Measurements from ENCODE around the gene FMO1. TPM values are rescaled to one million over a fixed set of nuclear protein-coding genes. Genes with fewer than 3 reads are reported as not detected.

FMO1 gene
- polyA plus RNA-seq (2013, experiment 1 of 2), result not detected
- polyA plus RNA-seq (2013, experiment 2 of 2), result not detected

GRCh38 chr1:171248302-171248701 lies at the start of gene FMO1:
FMO1 (plus strand) TSS chr1:171248494; CDS start chr1:171258088, 9,594 bp downstream.
- Histone ChIP-seq H3K4me2 (ENCODE audit: low read length, poor library complexity, severe bottlenecking) (no peak within 1 kb of the TSS), H3K4ac (ENCODE audit: low read depth in 1 of 2, low read length in 2 of 2) (no peak within 1 kb of the TSS), H3K27ac (ENCODE audit: low read length, poor library complexity, severe bottlenecking) (no peak within 1 kb of the TSS), H2BK12ac (ENCODE audit: low read length in 2 of 2) (no peak within 1 kb of the TSS), H2BK5ac (ENCODE audit: low read depth, low read length, poor library complexity, severe bottlenecking) (no peak within 1 kb of the TSS), H4K8ac (ENCODE audit: low read length) (no peak within 1 kb of the TSS), H2BK120ac (ENCODE audit: low read depth, low read length) (no peak within 1 kb of the TSS), H3K27me3 (ENCODE audit: control insufficient read depth in 1 of 2, insufficient read depth in 1 of 2, low read length in 2 of 2) (peaks cover 0 to 35% of the 10 kb centered on the region in 2 experiments), H3K18ac (ENCODE audit: low read depth in 1 of 2, low read length in 2 of 2) (no peak within 1 kb of the TSS), H3K4me3 (ENCODE audit: insufficient read depth in 1 of 2, low read depth in 1 of 2, low read length in 2 of 2) (no peak within 1 kb of the TSS), H4K91ac (ENCODE audit: low read length) (no peak within 1 kb of the TSS), H3K9me3 (ENCODE audit: control insufficient read depth, low read length) (no peaks in the 10 kb centered on the region), H2AK5ac (ENCODE audit: low read length, severe bottlenecking) (no peak within 1 kb of the TSS), H3K79me1 (replicated peaks; ENCODE audit: low read length, poor library complexity, severe bottlenecking) (no peaks in the 10 kb centered on the region), H3K14ac (ENCODE audit: low read length in 2 of 2) (no peak within 1 kb of the TSS), H3K4me1 (ENCODE audit: control insufficient read depth, insufficient read depth, low read depth, low read length) (peaks cover 5% of the 10 kb centered on the region), H2AFZ (ENCODE audit: low read depth, low read length) (no peak within 1 kb of the TSS), H3K36me3 (ENCODE audit: control insufficient read depth in 1 of 2, insufficient read depth in 2 of 2, low read depth in 1 of 2, low read length in 2 of 2) (no peaks in the 10 kb centered on the region), H3K9ac (ENCODE audit: low read length) (no peak within 1 kb of the TSS), H2BK15ac (ENCODE audit: low read depth, poor library complexity, severe bottlenecking) (no peak within 1 kb of the TSS), H3K23ac (ENCODE audit: low read length in 2 of 2) (peak within 1 kb of the TSS in 1 of 2 experiments; percentile 35)
- WGBS, result 92% methylated on average over 4 of the region's 4 CpGs
- no peak for DNase-seq

DNA sequence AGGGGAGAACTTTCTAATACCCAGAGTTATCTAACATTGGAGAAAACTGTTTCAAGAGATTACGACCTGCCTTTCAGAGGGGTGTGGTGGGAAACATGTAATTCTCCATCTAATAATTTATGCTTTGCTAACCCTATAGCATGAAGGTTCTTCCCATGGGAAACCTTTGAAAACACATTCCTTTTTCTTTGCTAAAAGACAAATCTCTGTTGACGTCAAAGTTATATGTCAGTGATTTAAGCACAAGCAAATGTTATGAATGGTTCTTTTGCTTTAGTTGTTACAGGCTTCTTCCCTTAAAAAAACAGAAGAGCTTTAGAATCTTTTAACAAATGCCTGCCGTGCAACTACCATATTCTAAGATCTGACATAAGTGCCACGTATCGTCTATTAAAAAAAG lies 44.0 kb upstream of the FMO1 start:
- Histone ChIP-seq H2BK120ac (ENCODE audit: low read depth, low read length) (no peak overlapping the region), H3K4me2 (ENCODE audit: low read length, poor library complexity, severe bottlenecking) (no peak overlapping the region), H3K14ac (ENCODE audit: low read length in 2 of 2) (no peak overlapping the region), H3K4me3 (ENCODE audit: insufficient read depth in 1 of 2, low read depth in 1 of 2, low read length in 2 of 2) (no peak overlapping the region), H3K18ac (ENCODE audit: low read depth in 1 of 2, low read length in 2 of 2) (no peak overlapping the region), H3K79me1 (replicated peaks; ENCODE audit: low read length, poor library complexity, severe bottlenecking) (no peaks in the 10 kb centered on the region), H2BK15ac (ENCODE audit: low read depth, poor library complexity, severe bottlenecking) (no peak overlapping the region), H2AFZ (ENCODE audit: low read depth, low read length) (no peak overlapping the region), H2BK5ac (ENCODE audit: low read depth, low read length, poor library complexity, severe bottlenecking) (no peak overlapping the region), H3K4ac (ENCODE audit: low read depth in 1 of 2, low read length in 2 of 2) (no peak overlapping the region), H3K36me3 (ENCODE audit: control insufficient read depth in 1 of 2, insufficient read depth in 2 of 2, low read depth in 1 of 2, low read length in 2 of 2) (no peaks in the 10 kb centered on the region), H3K4me1 (ENCODE audit: control insufficient read depth, insufficient read depth, low read depth, low read length) (no peaks in the 10 kb centered on the region), H3K23ac (ENCODE audit: low read length in 2 of 2) (no peak overlapping the region), H3K9me3 (ENCODE audit: control insufficient read depth, low read length) (no peaks in the 10 kb centered on the region), H2BK12ac (ENCODE audit: low read length in 2 of 2) (no peak overlapping the region), H4K91ac (ENCODE audit: low read length) (no peak overlapping the region), H4K8ac (ENCODE audit: low read length) (no peak overlapping the region), H3K27ac (ENCODE audit: low read length, poor library complexity, severe bottlenecking) (no peak overlapping the region), H2AK5ac (ENCODE audit: low read length, severe bottlenecking) (no peak overlapping the region), H3K27me3 (ENCODE audit: control insufficient read depth in 1 of 2, insufficient read depth in 1 of 2, low read length in 2 of 2) (peaks cover 0 to 10% of the 10 kb centered on the region in 2 experiments), H3K9ac (ENCODE audit: low read length) (no peak overlapping the region)
- 85% methylated on average over 3 of the region's 5 CpGs for WGBS
- no peak for DNase-seq

DNA sequence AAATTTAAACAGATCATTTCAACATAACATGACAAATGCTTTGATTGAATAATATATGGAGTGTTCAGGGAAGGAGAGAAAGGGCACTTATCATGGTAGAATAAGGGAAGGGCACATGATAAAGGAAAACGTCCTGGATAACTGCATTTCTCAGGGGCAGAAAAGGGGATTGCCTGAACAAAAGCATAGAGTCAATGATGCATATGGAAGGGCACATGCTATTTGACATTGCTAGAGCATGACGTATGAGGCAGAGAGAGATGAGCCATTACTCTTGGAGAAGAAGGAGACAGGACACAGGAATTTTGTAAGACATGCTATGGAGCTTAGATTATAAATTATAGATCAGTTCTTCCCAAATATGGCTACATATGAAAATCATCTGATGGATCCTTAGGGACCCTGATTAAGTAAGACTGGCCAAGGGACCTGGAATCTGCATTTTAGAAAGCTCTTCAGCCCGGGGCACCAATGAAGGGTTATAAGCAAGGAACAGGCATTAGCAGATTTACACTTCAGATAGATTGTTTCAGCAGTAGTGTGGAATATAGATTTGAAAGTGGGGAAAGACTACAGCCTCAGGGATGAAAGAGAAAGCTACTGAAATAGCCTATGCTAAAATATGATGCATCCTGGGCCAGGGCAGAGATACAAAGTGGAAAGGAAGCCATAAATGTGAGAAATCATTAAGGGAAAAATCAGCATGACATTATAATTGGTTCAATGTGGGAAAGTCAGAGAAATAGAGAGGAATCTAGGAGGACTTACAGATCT lies 41.9 kb upstream of the FMO1 start:
- Histone ChIP-seq H3K27ac (ENCODE audit: low read length, poor library complexity, severe bottlenecking) (no peak overlapping the region), H3K9me3 (ENCODE audit: control insufficient read depth, low read length) (no peaks in the 10 kb centered on the region), H4K91ac (ENCODE audit: low read length) (no peak overlapping the region), H2AFZ (ENCODE audit: low read depth, low read length) (no peak overlapping the region), H2BK12ac (ENCODE audit: low read length in 2 of 2) (no peak overlapping the region), H3K27me3 (ENCODE audit: control insufficient read depth in 1 of 2, insufficient read depth in 1 of 2, low read length in 2 of 2) (peaks cover 0 to 10% of the 10 kb centered on the region in 2 experiments), H3K14ac (ENCODE audit: low read length in 2 of 2) (no peak overlapping the region), H3K18ac (ENCODE audit: low read depth in 1 of 2, low read length in 2 of 2) (no peak overlapping the region), H3K4me3 (ENCODE audit: insufficient read depth in 1 of 2, low read depth in 1 of 2, low read length in 2 of 2) (no peak overlapping the region), H3K4me1 (ENCODE audit: control insufficient read depth, insufficient read depth, low read depth, low read length) (no peaks in the 10 kb centered on the region), H3K9ac (ENCODE audit: low read length) (no peak overlapping the region), H4K8ac (ENCODE audit: low read length) (no peak overlapping the region), H3K79me1 (replicated peaks; ENCODE audit: low read length, poor library complexity, severe bottlenecking) (no peaks in the 10 kb centered on the region), H2BK5ac (ENCODE audit: low read depth, low read length, poor library complexity, severe bottlenecking) (no peak overlapping the region), H3K4ac (ENCODE audit: low read depth in 1 of 2, low read length in 2 of 2) (no peak overlapping the region), H2BK120ac (ENCODE audit: low read depth, low read length) (no peak overlapping the region), H3K23ac (ENCODE audit: low read length in 2 of 2) (no peak overlapping the region), H3K36me3 (ENCODE audit: control insufficient read depth in 1 of 2, insufficient read depth in 2 of 2, low read depth in 1 of 2, low read length in 2 of 2) (no peaks in the 10 kb centered on the region), H2AK5ac (ENCODE audit: low read length, severe bottlenecking) (no peak overlapping the region), H2BK15ac (ENCODE audit: low read depth, poor library complexity, severe bottlenecking) (no peak overlapping the region), H3K4me2 (ENCODE audit: low read length, poor library complexity, severe bottlenecking) (no peak overlapping the region)
- DNase-seq, result no peak
- 58% methylated on average over 3 of the region's 3 CpGs for WGBS

- H3K4me3 ChIP-seq (ENCODE audit: insufficient read depth in 1 of 2, low read depth in 1 of 2, low read length in 2 of 2), result no peak overlapping the region
- no peak overlapping the region for H2AFZ ChIP-seq (ENCODE audit: low read depth, low read length)
- H3K27ac ChIP-seq (ENCODE audit: low read length, poor library complexity, severe bottlenecking), result no peak overlapping the region
- H2AK5ac ChIP-seq (ENCODE audit: low read length, severe bottlenecking), result no peak overlapping the region
- H3K9ac ChIP-seq (ENCODE audit: low read length), result no peak overlapping the region
- no peaks in the 10 kb centered on the region for H3K9me3 ChIP-seq (ENCODE audit: control insufficient read depth, low read length)
- H2BK15ac ChIP-seq (ENCODE audit: low read depth, poor library complexity, severe bottlenecking), result no peak overlapping the region
- no peaks in the 10 kb centered on the region for H3K36me3 ChIP-seq (ENCODE audit: control insufficient read depth in 1 of 2, insufficient read depth in 2 of 2, low read depth in 1 of 2, low read length in 2 of 2)
- no peak overlapping the region for H3K14ac ChIP-seq (ENCODE audit: low read length in 2 of 2)
- H3K79me1 ChIP-seq (replicated peaks; ENCODE audit: low read length, poor library complexity, severe bottlenecking), result no peaks in the 10 kb centered on the region
- H2BK12ac ChIP-seq (ENCODE audit: low read length in 2 of 2), result no peak overlapping the region
- DNase-seq, result no peak
- WGBS, result 86% methylated on average over 1 of the region's 1 CpG
- H2BK120ac ChIP-seq (ENCODE audit: low read depth, low read length), result no peak overlapping the region
- no peak overlapping the region for H4K91ac ChIP-seq (ENCODE audit: low read length)
- no peak overlapping the region for H2BK5ac ChIP-seq (ENCODE audit: low read depth, low read length, poor library complexity, severe bottlenecking)
- no peak overlapping the region for H3K23ac ChIP-seq (ENCODE audit: low read length in 2 of 2)
- no peak overlapping the region for H4K8ac ChIP-seq (ENCODE audit: low read length)
- peaks cover 0 to 10% of the 10 kb centered on the region in 2 experiments for H3K27me3 ChIP-seq (ENCODE audit: control insufficient read depth in 1 of 2, insufficient read depth in 1 of 2, low read length in 2 of 2)
- no peaks in the 10 kb centered on the region for H3K4me1 ChIP-seq (ENCODE audit: control insufficient read depth, insufficient read depth, low read depth, low read length)
- no peak overlapping the region for H3K4me2 ChIP-seq (ENCODE audit: low read length, poor library complexity, severe bottlenecking)
- H3K4ac ChIP-seq (ENCODE audit: low read depth in 1 of 2, low read length in 2 of 2), result no peak overlapping the region
- no peak overlapping the region for H3K18ac ChIP-seq (ENCODE audit: low read depth in 1 of 2, low read length in 2 of 2)
These were observed 41.3 kb upstream of the FMO1 start for GRCh38 chr1:171206978-171207355.
